ENCODE data around the gene NBPF14. TPM values are rescaled to one million over a fixed set of nuclear protein-coding genes. Genes with fewer than 3 reads are reported as not detected.
A peak's percentile ranks its signal among the peaks of the same experiment; 100 is the strongest.
"Not testable (repeated sequence)": the region's sequence is repeated elsewhere in the genome, so short reads cannot be mapped to it uniquely, and the experiment has no call there.

The NBPF14 gene, protein sequence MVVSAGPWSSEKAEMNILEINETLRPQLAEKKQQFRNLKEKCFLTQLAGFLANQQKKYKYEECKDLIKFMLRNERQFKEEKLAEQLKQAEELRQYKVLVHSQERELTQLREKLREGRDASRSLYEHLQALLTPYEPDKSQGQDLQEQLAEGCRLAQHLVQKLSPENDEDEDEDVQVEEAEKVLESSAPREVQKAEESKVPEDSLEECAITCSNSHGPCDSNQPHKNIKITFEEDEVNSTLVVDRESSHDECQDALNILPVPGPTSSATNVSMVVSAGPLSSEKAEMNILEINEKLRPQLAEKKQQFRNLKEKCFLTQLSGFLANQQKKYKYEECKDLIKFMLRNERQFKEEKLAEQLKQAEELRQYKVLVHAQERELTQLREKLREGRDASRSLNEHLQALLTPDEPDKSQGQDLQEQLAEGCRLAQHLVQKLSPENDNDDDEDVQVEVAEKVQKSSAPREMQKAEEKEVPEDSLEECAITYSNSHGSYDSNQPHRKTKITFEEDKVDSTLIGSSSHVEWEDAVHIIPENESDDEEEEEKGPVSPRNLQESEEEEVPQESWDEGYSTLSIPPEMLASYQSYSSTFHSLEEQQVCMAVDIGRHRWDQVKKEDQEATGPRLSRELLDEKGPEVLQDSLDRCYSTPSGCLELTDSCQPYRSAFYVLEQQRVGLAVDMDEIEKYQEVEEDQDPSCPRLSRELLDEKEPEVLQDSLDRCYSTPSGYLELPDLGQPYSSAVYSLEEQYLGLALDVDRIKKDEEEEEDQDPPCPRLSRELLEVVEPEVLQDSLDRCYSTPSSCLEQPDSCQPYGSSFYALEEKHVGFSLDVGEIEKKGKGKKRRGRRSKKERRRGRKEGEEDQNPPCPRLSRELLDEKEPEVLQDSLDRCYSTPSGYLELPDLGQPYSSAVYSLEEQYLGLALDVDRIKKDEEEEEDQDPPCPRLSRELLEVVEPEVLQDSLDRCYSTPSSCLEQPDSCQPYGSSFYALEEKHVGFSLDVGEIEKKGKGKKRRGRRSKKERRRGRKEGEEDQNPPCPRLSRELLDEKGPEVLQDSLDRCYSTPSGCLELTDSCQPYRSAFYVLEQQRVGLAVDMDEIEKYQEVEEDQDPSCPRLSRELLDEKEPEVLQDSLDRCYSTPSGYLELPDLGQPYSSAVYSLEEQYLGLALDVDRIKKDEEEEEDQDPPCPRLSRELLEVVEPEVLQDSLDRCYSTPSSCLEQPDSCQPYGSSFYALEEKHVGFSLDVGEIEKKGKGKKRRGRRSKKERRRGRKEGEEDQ (N-terminal part only)
- 10.3 TPM for polyA plus RNA-seq (2012; ENCODE audit: insufficient read depth, insufficient read length)

DNA sequence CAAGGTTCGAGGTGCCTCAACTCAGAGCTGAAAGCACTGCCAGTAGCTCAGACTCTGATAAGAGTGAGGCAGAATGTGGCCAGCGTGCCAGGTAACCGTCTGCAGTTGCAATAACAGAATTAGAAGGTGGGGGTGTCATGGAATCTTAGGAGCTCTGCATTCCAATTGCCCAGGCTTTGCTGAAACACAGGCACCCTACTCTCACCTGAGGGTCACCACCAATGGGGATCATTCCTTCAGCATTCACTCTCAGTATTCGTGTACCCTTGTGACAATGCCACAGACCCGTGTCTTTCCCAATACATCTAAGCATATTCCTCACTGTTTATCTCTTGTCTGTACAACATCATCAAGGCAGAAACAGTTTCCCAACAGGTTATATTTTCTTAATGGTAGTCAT lies at the start of gene NBPF14:
NBPF14 (minus strand) TSS at position 101 of the 400 bp plus-strand sequence. CDS start 294 bp downstream, outside the sequence.
- not testable (repeated sequence) for H3K4me3 ChIP-seq (ENCODE audit: low read length); DNase-seq (ENCODE audit: low read depth, low spot score)

DNA sequence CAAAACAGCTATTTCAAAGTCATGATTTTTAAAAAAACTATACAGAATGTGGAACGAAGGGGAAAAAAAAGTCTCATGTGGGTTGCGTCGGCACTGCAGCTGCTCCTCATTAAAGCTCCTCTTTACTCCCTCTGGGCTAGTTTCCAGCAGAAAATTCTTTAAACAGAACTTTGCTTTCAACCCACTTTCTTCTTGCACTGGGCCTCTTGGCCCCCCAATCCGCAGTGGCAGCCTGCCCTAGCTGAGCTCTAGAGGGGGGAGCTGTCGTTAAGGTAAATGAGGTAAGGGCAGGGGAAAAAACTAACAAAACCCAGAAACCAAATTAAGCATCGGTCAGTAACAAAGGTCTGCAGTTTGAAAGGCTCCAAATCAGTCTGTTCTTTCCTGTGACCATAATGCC lies 29.6 kb upstream of the NBPF14 start:
- H3K4me3 ChIP-seq (ENCODE audit: low read length); DNase-seq (ENCODE audit: low read depth, low spot score): not testable (repeated sequence)

DNA sequence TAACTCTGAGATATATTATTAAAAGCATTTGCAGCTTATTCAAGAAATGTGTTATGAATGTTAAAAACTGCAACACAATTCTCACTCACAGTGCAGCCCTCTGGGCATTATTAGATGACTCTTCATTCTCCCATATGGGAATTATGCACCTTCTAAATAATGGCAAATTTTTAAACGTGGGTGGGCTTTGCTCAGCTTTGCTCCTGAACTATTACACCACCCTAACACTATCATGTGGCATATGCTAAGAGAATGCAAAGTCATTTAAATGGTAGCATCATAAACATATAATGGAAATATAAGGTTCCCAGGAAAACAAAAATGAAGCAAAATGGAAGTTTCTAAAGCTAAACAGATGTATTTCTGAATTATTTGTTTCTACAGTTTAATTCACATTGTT lies 22.4 kb upstream of the NBPF14 start:
- DNase-seq (ENCODE audit: low read depth, low spot score); H3K4me3 ChIP-seq (ENCODE audit: low read length): not testable (repeated sequence)

DNA sequence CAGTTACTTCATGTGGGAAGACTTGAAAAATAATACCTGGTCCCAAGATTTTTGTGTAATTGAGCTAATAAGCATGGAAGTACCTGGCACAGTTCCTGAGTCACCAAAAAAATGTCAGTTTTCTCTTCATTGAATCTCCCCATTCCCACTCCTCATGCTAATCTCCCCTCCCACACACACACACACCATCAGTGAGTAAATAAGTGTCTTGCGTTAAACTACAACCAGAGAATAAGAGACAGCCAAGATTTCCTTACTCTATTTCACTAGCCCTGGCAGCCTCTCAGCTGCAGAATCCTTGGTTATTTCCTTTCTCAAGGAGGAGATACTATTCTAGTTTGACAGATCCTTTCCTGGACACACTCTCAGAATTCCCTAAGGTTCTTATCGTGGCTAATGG lies 9.5 kb upstream of the NBPF14 start:
- DNase-seq (ENCODE audit: low read depth, low spot score); H3K4me3 ChIP-seq (ENCODE audit: low read length): not testable (repeated sequence)

DNA sequence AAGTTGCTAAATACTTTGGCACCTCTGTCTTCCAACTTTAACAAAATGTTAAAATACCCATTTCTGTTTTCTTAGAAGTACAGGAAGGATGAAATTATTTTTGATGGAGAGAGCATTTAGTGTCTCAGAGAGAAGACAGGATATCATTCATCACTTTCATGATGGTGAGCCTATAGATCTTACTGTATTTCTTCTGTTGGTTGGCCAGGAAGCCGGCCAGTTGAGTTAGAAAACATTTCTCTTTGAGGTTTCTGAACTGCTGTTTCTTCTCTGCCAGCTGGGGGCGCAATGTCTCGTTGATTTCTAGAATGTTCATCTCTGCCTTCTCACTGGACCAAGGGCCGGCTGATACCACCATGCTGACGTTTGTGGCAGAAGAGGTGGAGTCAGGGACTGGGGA lies 451 bp downstream of the NBPF14 start:
- not testable (repeated sequence) for DNase-seq (ENCODE audit: low read depth, low spot score); H3K4me3 ChIP-seq (ENCODE audit: low read length)

DNA sequence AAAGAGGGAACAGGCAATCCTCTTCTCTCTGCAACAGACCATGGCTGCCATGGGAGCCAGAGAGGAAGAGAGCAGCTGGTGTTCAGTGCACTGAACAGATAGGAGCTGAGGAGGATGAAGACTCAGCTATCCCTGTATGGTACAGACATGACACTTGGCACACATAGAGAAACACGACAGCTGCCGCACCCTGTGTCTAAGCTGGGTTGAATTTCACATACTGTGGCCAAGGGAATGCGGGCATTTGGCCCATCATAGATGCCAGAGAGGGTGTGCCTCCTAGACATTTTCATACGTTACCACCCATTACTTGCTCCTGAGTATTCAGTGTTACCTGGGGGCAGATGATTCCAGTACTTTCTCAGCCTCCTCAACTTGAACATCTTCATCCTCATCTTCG lies 4.7 kb downstream of the NBPF14 start:
- not testable (repeated sequence) for DNase-seq (ENCODE audit: low read depth, low spot score)

DNA sequence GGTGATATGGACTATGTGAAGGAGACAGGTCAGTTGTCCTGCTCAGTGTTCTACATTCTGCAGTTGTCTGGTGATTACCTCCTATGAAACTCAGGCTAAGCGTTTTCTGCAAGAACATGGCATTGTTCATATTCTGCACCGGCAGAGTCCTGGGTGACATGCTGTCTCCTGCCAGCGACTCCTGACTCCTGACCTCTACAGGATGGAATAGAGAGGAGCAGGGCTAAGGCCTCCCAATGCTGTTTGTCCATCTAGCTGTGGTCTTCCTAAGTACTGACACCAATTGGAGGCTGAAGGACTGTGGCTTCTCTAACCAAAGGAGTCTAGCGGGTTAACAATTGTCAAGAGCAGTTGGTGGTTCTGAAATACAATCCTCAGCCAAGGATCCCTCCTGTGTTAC lies 63.7 kb downstream of the NBPF14 start:
- not testable (repeated sequence) for H3K4me3 ChIP-seq (ENCODE audit: low read length); DNase-seq (ENCODE audit: low read depth, low spot score)

More for the DNA sequence above, 4.7 kb downstream of the NBPF14 start:
- H3K4me3 ChIP-seq (ENCODE audit: low read length): not testable (repeated sequence)

DNA sequence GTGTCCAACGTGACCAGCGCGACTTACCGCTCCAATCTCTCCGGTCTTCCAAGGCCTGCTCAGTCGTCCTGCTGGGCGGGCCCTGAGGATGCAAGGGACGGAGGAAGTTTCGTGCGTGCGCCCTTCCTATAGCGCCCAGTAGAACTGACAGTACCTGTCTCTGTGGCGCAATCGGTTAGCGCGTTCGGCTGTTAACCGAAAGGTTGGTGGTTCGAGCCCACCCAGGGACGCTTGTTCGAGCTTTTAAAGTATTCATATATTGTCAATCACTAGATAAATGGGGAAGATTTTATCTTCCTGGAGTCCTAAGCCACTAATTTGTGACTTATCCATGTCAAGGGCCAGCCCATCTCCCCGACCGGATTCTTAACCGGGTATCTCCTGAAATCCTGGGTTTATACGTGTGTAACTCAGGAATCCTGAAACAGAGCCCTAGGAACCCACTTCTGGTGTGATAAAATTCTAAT lies 66.7 kb downstream of the NBPF14 start:
- H3K4me3 ChIP-seq (ENCODE audit: low read length); DNase-seq (ENCODE audit: low read depth, low spot score): not testable (repeated sequence)

DNA sequence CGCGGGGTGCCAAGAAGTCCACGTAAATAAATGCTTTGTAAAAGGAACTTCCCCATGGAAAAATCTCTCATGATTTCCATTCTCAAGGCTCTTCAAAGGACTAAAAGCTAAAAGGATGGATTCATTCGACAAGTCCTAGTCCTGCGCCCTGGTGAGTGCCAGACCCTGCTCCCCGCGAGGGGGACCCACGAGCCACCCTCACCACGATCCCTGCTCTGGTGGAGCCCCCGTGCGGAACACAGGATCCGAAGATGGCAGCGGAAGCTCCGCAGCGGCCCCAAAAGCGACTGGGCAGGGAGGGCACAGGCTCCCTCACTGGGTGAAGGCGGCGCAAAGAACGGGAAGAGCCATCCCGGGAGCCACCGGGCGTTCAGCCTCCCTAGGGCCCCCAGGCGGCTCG lies 67.2 kb downstream of the NBPF14 start:
- H3K4me3 ChIP-seq (ENCODE audit: low read length); DNase-seq (ENCODE audit: low read depth, low spot score): not testable (repeated sequence)

DNA sequence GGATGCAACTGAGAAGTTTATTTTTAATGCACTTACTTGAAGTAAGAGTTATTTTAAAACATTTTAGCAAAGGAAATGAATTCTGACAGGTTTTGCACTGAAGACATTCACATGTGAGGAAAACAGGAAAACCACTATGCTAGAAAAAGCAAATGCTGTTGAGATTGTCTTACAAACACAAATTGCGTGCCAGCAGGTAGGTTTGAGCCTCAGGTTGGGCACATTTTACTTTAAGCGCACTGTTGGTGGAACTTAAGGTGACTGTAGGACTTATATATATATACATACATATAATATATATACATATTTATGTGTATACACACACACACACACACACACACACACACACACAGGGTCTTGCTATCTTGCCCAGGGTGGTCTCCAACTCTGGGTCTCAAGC lies 69.2 kb downstream of the NBPF14 start:
- not testable (repeated sequence) for H3K4me3 ChIP-seq (ENCODE audit: low read length); DNase-seq (ENCODE audit: low read depth, low spot score)

DNA sequence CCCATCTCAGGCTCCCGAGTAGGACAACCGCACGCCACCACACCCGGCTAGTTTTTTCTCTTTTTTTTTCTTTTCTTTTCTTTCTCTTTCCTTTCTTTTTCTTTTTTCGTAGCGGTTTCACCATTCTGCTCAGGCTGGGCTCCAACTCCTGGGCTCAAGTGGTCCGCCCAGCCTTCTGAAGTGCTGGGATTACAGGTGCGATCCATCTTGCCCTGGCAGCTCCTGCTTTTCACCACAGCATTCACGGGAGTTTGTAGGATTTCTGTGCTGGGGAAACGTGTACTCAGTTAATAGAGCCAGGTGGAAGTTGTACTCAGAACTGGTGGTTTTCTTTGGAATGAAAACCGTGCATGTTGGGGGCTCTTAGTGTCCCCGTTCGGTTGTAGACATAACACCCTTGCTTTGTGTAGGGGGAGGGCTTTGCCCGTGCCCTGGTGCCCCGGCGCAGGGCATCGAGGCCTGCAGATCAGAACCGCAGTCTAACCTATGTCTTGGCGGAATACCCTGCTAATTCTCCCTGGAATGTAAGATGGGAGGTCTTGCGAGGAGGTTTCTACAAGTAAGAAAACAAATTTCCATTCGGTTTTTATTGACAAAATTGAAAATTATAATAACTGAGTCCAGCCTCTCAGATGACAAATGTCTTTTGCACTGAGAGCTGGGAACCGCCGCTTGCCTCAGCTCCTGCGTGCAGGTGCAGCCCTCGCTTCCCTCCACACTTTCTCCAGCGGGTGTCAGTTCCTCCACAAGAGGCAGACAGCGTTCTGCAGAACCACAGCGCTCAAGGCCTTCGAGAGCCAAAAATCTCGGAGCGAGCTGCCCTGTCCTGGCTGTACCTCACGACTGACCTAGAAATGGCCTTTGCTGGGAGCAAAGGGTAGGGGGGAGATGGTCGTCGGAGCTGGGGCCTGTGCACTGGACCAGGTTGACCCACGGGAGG lies 72.3 kb downstream of the NBPF14 start:
- not testable (repeated sequence) for H3K4me3 ChIP-seq (ENCODE audit: low read length); DNase-seq (ENCODE audit: low read depth, low spot score)

DNA sequence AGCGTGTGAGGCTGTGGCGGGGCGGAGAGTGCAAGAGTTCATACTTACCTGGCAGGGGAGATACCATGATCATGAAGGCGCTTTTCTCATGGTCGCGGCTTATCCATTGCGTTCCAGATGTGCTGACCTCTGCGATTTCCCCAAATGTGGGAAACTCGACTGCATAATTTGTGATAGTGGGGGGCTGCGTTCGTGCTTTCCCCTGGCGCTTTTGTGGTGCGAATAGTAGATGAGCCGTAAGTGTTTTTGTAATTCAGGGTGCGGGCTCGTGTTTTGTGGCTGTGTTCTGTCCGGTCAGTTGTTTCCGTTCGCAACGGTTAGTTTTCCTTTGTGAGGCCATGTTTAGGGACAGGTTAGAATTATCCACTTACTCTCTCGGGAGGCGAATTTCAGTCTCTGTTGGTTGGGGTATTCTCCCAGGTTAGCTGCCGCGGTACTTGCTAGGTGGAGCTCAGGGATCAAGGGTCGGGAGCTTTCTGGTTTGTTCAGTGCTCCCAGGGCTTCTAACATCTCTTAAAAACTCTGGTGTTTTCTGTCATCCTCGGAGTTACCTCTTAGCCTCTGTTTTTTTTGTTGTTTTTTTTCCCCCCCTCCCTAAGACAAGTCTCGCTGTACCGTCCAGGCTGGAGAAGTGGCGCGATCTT lies 73.1 kb downstream of the NBPF14 start:
- peak; percentile 93 for DNase-seq (ENCODE audit: low read depth, low spot score)
- peak overlapping the region; percentile 32 for H3K4me3 ChIP-seq (ENCODE audit: low read length)

DNA sequence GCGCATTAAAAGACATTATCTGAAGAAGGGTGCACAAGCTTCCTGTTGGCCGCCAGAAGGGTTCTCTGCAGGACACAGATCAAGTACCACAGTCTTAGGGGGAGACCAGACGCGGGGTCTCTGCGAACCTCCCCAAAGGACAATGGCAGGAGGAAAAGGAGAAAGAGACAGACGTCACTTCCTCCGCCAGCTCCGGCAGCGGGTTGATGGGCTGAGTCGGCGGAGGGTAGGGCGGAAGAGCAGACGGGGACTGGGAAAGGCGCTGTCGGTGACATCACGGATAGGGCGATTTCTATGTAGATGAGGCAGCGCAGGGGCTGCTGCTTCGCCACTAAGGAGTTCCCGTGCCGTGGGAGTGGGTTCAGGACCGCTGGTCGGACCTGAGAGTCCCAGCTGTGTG lies 73.7 kb downstream of the NBPF14 start:
- DNase-seq (ENCODE audit: low read depth, low spot score): peak; percentile 73

DNA sequence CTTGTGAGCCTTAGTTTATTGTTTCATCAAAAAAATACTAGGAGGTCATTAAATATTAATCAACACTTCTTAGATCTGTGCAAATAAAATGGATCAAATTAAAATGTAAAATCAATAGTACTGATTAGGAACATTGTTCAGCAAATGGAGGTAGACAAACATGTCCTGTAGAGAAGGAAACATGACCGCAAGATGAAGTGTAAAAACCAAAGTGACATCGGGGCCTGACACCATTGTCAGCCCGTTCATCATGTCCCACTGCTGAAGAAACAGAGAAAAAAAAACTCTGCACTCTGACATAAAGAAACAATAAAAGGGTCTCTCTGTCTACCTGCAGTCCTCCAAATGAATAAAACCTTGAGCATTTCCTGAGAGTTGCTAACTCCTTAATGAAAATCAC lies 81.5 kb downstream of the NBPF14 start:
- not testable (repeated sequence) for DNase-seq (ENCODE audit: low read depth, low spot score); H3K4me3 ChIP-seq (ENCODE audit: low read length)

More for the DNA sequence above, 73.7 kb downstream of the NBPF14 start:
- H3K4me3 ChIP-seq (ENCODE audit: low read length): not testable (repeated sequence)

DNA sequence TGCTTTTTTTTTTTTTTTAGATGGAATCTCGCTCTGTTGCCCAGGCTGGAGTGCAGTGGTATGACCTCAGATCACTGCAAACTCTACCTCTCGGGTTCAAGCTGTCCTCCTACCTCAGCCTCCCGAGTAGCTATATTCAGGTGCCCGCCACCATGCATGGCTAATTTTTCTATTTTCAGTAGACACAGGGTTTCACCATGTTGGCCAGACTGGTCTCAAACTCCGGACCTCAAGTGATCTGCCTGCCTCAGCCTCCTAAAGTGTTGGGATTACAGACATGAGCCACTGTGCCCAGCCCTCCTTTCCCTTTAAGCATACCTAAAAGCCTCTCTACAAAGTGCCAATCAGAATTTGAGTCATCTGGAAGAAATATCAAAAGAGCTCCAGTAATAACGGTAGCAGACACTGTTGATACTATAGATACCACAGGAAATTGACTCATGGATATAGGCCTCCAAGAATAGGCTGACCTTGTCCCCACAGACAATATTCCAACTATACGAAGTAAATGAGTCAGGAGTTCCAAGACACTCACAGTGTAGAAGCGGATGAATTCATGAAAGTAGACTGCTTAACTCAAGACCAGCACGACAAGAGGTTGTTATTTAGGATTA lies 83.1 kb downstream of the NBPF14 start:
- DNase-seq (ENCODE audit: low read depth, low spot score); H3K4me3 ChIP-seq (ENCODE audit: low read length): not testable (repeated sequence)

DNA sequence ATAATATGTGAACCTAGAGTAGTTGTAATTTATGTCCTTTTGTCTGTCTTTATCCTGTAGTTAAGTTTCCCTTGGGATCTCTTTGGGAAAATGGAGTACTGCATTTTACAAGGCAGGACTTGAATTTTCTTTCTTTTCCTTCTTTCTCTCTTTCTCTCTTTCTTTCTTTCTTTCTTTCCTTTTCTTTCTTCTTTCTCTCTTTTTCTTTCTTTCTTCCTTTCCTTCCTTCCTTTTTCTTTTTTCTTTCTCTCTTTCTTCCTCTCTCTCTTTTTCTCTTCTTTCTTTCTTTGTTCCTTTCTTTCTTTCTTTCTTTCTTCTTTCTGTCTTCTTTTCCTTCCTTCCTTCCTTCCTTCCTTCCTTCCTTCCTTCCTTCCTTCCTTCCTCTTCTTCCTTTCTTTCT lies 101.9 kb downstream of the NBPF14 start:
- not testable (repeated sequence) for H3K4me3 ChIP-seq (ENCODE audit: low read length); DNase-seq (ENCODE audit: low read depth, low spot score)

DNA sequence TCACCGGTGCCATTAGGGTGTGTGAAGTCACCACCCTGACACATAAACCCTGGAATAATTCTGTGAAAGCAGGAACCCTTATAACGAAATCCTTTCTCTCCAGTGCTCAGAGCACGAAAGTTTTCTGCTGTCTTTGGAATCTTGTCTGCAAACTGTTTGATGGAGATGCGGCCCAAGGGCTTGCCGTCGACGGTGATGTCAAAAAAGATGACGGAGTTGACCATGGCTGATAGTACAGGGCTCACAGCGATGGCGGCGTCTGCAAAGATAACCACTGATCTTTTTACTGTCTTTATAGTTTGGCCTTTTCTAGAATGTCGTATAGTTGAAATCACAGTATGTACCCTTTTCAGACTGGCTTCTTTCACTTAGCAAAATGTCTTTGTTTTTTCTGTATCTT lies 112.8 kb downstream of the NBPF14 start, which contains the start of gene PPIAL4G:
PPIAL4G (minus strand) TSS at position 274 of the 400 bp plus-strand sequence; CDS start at position 224, 50 bp downstream.
- not testable (repeated sequence) for H3K4me3 ChIP-seq (ENCODE audit: low read length); DNase-seq (ENCODE audit: low read depth, low spot score)

Data from Jurkat, Clone E6-1 (cell line).